Tibial nerve (tissue), 3 donors: Measurements from ENCODE around the gene CRYZL1.
A peak's percentile ranks its signal among the peaks of the same experiment; 100 is the strongest.

ENCODE experiments used
- POLR2A ChIP-seq, 2 donors: fragments of 450-650 bp; IDR thresholded peaks; one replicate each; pipeline ENCODE4 v1.6.1; 2017; ENCODE audit warnings: antibody characterized with exemption in 2 of 2, mild to moderate bottlenecking in 2 of 2, moderate library complexity in 2 of 2
- TF ChIP-seq, protein P1 (sequence below), 5 experiments: fragments of 200-600 bp in 3 of 5; fragments of 450-650 bp in 2 of 5; sonication (generic) in 3 of 5; IDR thresholded peaks; one replicate each; pipeline ENCODE4 v1.5.1; 2016 to 2019; ENCODE audit warnings: antibody characterized with exemption in 5 of 5, mild to moderate bottlenecking in 3 of 5, moderate library complexity in 2 of 5

DNA sequence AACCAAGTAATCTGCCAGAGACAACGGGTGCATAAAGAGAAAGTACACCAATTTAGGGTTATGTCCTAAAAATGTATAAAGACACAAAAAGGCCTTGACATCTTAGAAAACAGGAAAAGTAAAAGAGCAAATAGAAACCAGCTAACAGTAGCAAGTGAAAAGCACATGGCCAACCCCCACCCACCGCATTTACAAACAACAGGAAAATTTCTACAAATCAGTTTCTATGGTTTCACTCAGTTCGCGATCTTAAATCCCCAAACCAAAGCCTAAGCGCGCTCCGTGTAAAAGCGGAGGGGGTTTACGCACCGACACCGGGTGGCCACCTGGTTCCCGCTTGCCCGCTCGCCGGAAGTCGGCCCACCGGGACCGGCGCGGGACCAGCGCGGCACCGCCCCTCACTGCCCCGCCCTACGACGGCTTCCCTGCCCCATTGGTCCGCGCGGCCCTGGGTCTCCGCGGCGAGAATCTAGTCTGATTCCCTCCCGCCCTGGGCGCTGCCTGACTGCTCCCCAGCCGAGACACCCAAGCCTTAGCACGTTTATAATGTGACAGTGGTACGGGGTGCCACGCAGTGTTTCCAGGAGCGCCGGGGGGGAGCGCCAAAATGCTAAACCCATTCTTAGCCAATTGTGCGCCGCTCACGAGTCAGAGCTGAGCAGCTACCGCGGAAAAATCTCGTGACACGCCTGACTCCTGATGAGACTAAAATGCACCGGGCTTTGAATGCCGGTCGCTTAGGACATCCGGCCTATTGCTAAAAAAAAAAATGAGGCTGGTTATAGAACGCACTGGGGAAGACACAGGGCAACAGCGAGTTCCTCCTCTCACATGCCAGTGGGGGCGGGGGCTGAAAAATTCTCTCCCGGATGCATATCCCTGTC lies 99.5 kb downstream of the CRYZL1 start, which contains the start of gene GART:
- TF ChIP-seq POLR2A (IDR thresholded peaks at IDR 0.05), result peak; percentile 51 to 78
- TF ChIP-seq, protein P1, sequence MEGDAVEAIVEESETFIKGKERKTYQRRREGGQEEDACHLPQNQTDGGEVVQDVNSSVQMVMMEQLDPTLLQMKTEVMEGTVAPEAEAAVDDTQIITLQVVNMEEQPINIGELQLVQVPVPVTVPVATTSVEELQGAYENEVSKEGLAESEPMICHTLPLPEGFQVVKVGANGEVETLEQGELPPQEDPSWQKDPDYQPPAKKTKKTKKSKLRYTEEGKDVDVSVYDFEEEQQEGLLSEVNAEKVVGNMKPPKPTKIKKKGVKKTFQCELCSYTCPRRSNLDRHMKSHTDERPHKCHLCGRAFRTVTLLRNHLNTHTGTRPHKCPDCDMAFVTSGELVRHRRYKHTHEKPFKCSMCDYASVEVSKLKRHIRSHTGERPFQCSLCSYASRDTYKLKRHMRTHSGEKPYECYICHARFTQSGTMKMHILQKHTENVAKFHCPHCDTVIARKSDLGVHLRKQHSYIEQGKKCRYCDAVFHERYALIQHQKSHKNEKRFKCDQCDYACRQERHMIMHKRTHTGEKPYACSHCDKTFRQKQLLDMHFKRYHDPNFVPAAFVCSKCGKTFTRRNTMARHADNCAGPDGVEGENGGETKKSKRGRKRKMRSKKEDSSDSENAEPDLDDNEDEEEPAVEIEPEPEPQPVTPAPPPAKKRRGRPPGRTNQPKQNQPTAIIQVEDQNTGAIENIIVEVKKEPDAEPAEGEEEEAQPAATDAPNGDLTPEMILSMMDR (IDR thresholded peaks at IDR 0.05), result peak in 1 of 5 experiments; percentile 14
